K562 (cell line): ENCODE measurements around the gene ADPGK.

Source experiments
- CTCF ChIP-seq, 3 experiments: IDR thresholded peaks in 2 of 3; conservative IDR thresholded peaks in 1 of 3; 2 replicates each; pipeline ENCODE4 v1.5.1; 2011 to 2012; ENCODE audit warnings: low read length in 3 of 3, mild to moderate bottlenecking in 3 of 3, control low read depth in 2 of 3, improper control_type of control experiment in 1 of 3, inconsistent platforms in 1 of 3, low read depth in 1 of 3, mixed read lengths in 1 of 3, moderate library complexity in 1 of 3; ENCODE audit not compliant: insufficient read depth in 2 of 3
- FOXJ3 ChIP-seq: sonication (generic); formaldehyde crosslinking; IDR thresholded peaks from 2 replicates; pipeline ENCODE4 v1.4.0; 2020; ENCODE audit warnings: mild to moderate bottlenecking, missing genetic modification reagents
- FOXO4 ChIP-seq: fragments of 450-650 bp; formaldehyde crosslinking; IDR thresholded peaks from 2 replicates; pipeline ENCODE4 v1.4.0; 2020; ENCODE audit warnings: mild to moderate bottlenecking, moderate library complexity
- GABPA ChIP-seq: fragments of 200-800 bp; sonication (Bioruptor generic); conservative IDR thresholded peaks from 2 replicates; pipeline ENCODE4 v1.6.1; 2016; ENCODE audit warnings: low read depth, missing genetic modification characterization, missing compliant biosample characterization
- NFE2L1 ChIP-seq: fragments of 450-650 bp; IDR thresholded peaks from 2 replicates; pipeline ENCODE4 v1.6.1; 2016; ENCODE audit warnings: missing genetic modification characterization, low read depth, mild to moderate bottlenecking, missing compliant biosample characterization, moderate library complexity, borderline replicate concordance
- ZKSCAN1 ChIP-seq: fragments of 150-350 bp; IDR thresholded peaks from 2 replicates; pipeline ENCODE4 v1.6.1; 2016; ENCODE audit warnings: low read depth, low read length
- TF ChIP-seq, protein P1 (sequence below), 2 experiments: fragments of 450-650 bp in 1 of 2; IDR thresholded peaks; 2 replicates each; pipeline ENCODE4 v1.6.1; 2011 to 2017; ENCODE audit warnings: low read depth in 2 of 2, antibody characterized with exemption in 1 of 2, borderline replicate concordance in 1 of 2, low read length in 1 of 2, mild to moderate bottlenecking in 1 of 2, mixed read lengths in 1 of 2; ENCODE audit not compliant: control insufficient read depth in 1 of 2
- TF ChIP-seq, protein P2 (sequence below): sonication (generic); IDR thresholded peaks from 2 replicates; pipeline ENCODE4 v1.6.1; 2016

- TF ChIP-seq, protein P1, sequence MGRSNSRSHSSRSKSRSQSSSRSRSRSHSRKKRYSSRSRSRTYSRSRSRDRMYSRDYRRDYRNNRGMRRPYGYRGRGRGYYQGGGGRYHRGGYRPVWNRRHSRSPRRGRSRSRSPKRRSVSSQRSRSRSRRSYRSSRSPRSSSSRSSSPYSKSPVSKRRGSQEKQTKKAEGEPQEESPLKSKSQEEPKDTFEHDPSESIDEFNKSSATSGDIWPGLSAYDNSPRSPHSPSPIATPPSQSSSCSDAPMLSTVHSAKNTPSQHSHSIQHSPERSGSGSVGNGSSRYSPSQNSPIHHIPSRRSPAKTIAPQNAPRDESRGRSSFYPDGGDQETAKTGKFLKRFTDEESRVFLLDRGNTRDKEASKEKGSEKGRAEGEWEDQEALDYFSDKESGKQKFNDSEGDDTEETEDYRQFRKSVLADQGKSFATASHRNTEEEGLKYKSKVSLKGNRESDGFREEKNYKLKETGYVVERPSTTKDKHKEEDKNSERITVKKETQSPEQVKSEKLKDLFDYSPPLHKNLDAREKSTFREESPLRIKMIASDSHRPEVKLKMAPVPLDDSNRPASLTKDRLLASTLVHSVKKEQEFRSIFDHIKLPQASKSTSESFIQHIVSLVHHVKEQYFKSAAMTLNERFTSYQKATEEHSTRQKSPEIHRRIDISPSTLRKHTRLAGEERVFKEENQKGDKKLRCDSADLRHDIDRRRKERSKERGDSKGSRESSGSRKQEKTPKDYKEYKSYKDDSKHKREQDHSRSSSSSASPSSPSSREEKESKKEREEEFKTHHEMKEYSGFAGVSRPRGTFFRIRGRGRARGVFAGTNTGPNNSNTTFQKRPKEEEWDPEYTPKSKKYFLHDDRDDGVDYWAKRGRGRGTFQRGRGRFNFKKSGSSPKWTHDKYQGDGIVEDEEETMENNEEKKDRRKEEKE (IDR thresholded peaks at IDR 0.05; ENCODE audit: borderline replicate concordance in 1 of 2, control insufficient read depth in 1 of 2, low read depth in 2 of 2, low read length in 1 of 2) = no peak
- TF ChIP-seq NFE2L1 (tag) = no peak
- TF ChIP-seq, protein P2, sequence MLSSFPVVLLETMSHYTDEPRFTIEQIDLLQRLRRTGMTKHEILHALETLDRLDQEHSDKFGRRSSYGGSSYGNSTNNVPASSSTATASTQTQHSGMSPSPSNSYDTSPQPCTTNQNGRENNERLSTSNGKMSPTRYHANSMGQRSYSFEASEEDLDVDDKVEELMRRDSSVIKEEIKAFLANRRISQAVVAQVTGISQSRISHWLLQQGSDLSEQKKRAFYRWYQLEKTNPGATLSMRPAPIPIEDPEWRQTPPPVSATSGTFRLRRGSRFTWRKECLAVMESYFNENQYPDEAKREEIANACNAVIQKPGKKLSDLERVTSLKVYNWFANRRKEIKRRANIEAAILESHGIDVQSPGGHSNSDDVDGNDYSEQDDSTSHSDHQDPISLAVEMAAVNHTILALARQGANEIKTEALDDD = no peak
- TF ChIP-seq CTCF (IDR thresholded peaks at IDR 0.05 in 2 of 3, conservative IDR thresholded peaks at IDR 0.05 in 1 of 3; ENCODE audit: insufficient read depth in 2 of 3, low read depth in 1 of 3, low read length in 3 of 3) = no peak
- no peak for TF ChIP-seq GABPA (tag)
- no peak for TF ChIP-seq FOXO4 (CRISPR knock-in tag)
- no peak for TF ChIP-seq ZKSCAN1
- no peak for TF ChIP-seq FOXJ3 (CRISPR knock-in tag)
Measured at GRCh38 chr15:72800833-72801481, 17.4 kb upstream of the ADPGK start.
